NCI-H1436 (cell line): ENCODE results near the gene ITLN2.
A peak's percentile ranks its signal among the peaks of the same experiment; 100 is the strongest.
"Not testable (repeated sequence)": the region's sequence is repeated elsewhere in the genome, so short reads cannot be mapped to it uniquely, and the experiment has no call there.

Source experiments
- DNase-seq: peaks from one replicate; lab custom pipeline; 2025; lab: John Stamatoyannopoulos, UW

ITLN2 gene

GRCh38 chr1:160954158-160955104 is at the start of gene ITLN2:
TSS of gene ITLN2 (minus strand) at chr1:160954809. CDS start at chr1:160954741, 68 bp downstream.
- DNase-seq = no peak

DNA sequence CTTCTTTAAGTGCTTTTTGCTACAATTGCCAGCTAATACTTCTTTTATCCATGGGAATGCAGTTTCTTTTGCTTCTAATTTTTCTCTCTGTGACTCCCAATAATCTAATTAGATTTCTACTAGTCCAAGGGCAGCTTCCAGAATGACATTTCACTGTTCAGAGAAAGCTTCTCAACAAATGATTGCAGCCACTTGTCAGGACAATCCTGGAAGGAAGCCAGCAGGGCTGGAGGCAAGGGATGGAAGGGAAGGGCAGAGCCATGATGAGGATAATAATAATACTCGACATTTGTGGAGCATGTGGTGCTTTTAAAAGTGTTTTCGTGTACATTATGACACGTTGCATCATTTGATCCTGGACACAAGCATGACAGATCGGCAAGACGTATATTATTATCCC is 46.9 kb upstream of the ITLN2 start:
- peak; percentile 13 for DNase-seq

- DNase-seq = no peak
Measured at GRCh38 chr1:161000736-161001480, 46.3 kb upstream of the ITLN2 start.

DNA sequence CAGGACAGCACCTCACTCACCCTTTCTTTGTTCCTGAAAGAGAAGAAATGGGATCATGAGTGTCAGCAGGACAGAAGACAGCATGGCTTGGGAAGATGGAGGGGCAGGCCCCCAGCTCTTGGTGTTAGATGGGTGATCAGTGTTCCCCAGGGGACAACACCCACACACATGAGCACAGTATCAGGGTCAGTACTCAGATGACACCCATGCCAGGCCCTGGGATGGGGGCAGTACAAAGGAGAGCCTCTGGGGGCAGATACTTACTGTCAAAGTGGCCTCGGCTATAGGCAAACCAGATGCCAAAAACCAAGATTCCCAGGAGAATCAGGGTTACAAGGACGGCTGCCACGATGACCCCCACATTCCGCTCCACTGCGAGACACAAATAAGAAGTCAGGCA is 44.8 kb upstream of the ITLN2 start:
- no peak for DNase-seq

DNA sequence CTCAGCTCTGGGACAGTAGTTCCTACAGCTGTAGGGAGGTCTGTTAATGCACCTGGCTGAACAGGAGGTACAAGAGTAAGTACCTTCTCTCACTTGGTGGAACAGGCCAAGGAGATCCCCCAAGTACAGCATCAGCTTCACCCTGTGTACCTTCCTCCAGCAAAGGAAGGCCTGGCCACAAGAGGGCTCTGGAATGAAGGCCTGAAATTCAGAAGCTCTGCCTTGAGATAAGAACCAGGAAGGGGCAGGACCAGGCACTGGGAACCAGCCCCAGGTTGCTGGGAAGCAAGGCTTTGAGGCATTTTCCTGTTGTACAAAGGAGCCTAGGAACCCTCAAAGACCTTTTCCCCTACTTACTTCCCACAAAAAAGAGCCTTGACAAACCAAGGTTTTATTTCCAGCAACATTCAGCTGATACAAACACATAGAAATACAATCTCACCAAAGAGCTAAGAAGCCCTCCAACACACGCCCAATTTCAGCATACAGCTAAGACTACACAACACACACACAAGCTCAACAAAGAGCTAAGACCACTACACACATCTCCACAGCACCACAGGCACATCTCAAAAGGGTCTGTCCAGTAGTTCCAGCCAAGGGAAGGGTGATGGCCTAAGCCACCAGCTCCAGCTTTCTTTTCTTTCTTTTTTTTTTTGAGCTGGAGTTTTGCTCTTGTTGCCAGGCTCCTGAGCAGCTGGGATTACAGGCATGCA is 42.9 kb upstream of the ITLN2 start:
- no peak for DNase-seq

DNA sequence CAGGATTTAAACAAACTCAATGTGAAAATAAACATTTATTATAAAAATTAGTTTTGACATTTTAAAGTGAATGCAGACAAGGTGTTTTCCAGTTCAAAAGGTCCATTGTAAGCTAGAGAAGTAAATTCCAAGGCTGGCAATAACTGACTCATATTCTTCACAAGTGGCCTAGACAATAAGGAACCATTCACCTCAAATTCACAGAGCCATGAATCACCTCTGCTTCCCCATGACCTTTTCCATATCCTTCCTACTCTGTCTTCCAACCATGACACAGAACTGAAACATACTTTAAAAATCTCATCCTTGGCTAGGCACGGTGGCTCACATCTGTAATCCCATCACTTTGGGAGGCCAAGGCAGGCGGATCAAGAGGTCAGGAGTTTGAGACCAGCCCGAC is 41.6 kb upstream of the ITLN2 start:
- no peak for DNase-seq

DNA sequence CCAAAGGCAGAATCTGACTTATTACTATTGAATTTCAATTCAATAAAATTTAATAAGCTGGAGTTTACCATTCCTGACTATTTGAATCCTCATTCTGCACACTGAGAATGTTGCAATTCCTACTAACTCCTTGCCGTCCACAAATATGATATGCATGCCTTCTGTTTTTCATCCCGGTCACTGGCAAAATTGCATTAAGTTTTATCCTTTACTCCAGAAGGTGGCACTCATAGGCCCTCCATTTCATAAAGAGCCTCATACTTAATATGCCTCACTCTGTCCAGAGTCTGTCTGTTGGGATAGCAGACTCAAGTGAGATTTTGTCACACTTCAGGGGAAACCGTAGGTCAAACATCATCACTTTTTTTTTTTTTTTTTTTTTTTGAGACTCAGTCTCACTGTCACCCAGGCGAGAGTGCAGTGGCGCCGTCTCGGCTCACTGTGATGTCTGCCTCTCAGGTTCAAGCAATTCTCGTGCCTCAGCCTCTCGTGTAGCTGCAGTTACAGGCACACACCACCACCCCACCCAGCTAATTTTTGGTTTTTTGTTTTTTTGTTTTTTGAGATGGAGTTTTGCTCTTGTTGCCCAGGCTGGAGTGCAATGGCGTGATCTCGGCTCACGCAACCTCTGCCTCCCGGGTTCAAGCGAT is 39.1 kb upstream of the ITLN2 start:
- no peak for DNase-seq

GRCh38 chr1:160992036-160992435 is 37.4 kb upstream of the ITLN2 start:
- not testable (repeated sequence) for DNase-seq

GRCh38 chr1:160987359-160988050 is 32.9 kb upstream of the ITLN2 start:
- DNase-seq = no peak

DNA sequence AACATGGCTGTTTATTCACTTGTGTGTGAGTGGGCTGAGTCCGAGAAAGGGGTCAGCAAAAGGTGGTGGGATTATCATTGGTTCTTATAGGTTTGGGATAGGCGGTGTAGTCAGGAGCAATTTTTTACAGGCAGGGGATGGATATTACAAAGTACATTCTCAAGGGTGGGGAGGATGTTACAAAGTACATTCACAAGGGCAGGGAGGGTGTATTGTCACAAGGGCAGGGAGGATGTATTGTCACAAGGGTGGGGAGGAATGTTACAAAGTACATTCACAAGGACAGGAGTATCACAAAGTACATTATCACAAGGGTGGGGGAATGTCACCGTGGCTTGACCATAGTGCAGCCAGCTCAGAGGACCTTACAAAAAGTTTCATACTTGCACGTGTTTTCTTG is 31.1 kb upstream of the ITLN2 start:
- DNase-seq = no peak

GRCh38 chr1:160981584-160982411 is 27.2 kb upstream of the ITLN2 start:
- DNase-seq = no peak

GRCh38 chr1:160979286-160979685 is 24.7 kb upstream of the ITLN2 start:
- no peak for DNase-seq

GRCh38 chr1:160978510-160978927 is 23.9 kb upstream of the ITLN2 start:
- DNase-seq = no peak

GRCh38 chr1:160975026-160975425 is 20.4 kb upstream of the ITLN2 start:
- no peak for DNase-seq

GRCh38 chr1:160973491-160973890 is 18.9 kb upstream of the ITLN2 start:
- no peak for DNase-seq

GRCh38 chr1:160972939-160973338 is 18.3 kb upstream of the ITLN2 start:
- DNase-seq = no peak

- no peak for DNase-seq
Measured at GRCh38 chr1:160971618-160972056, 17.0 kb upstream of the ITLN2 start.

DNA sequence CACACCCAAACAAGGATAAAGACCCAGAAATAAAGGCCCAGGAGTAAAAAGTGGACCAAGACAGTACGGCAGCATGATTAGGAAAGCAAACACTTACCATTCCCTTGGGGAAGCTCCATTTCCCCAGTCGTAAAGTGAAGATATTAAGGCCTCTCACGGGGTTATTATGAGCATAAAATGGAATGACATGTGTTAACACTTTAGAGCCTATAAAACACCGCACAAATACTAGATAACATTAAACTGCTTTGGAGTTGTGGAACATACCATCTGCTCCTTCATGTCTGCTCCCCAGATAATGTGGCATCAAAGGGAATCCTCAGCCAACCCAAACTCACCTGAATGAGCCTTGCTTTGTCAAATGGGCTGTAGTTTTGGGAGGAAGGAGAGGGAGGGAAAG is 8.9 kb upstream of the ITLN2 start:
- no peak for DNase-seq

GRCh38 chr1:160961419-160961818 is 6.8 kb upstream of the ITLN2 start:
- DNase-seq = no peak

- DNase-seq = no peak
Measured at GRCh38 chr1:160956966-160957365, 2.4 kb upstream of the ITLN2 start.
